ENCODE results near the gene CGB8. TPM values are rescaled to one million over a fixed set of nuclear protein-coding genes. Genes with fewer than 3 reads are reported as not detected.
A peak's percentile ranks its signal among the peaks of the same experiment; 100 is the strongest.

Gene CGB8
- total RNA-seq, 4 donors from 2014 or later, result not detected

- Histone ChIP-seq H3K27ac (no peak overlapping the region), H3K27me3 (no peaks in the 10 kb centered on the region), H3K9me3 (no peaks in the 10 kb centered on the region), H3K4me1 (peaks cover 0 to 7% of the 10 kb centered on the region in 2 donors), H3K36me3 (no peaks in the 10 kb centered on the region), H3K4me3 (peak overlapping the region; percentile 30 to 31)
- peak in 1 of 2 donors; percentile 41 for DNase-seq
- intact Hi-C loops (cut with DNase I; ENCODE audit: low total_unique reads), result no loop called here
- TF ChIP-seq, protein P1, sequence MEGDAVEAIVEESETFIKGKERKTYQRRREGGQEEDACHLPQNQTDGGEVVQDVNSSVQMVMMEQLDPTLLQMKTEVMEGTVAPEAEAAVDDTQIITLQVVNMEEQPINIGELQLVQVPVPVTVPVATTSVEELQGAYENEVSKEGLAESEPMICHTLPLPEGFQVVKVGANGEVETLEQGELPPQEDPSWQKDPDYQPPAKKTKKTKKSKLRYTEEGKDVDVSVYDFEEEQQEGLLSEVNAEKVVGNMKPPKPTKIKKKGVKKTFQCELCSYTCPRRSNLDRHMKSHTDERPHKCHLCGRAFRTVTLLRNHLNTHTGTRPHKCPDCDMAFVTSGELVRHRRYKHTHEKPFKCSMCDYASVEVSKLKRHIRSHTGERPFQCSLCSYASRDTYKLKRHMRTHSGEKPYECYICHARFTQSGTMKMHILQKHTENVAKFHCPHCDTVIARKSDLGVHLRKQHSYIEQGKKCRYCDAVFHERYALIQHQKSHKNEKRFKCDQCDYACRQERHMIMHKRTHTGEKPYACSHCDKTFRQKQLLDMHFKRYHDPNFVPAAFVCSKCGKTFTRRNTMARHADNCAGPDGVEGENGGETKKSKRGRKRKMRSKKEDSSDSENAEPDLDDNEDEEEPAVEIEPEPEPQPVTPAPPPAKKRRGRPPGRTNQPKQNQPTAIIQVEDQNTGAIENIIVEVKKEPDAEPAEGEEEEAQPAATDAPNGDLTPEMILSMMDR (IDR thresholded peaks at IDR 0.05), result peak in 2 of 4 experiments; percentile 37 to 38
- no peak for TF ChIP-seq POLR2A (IDR thresholded peaks at IDR 0.05)
These were observed 31.1 kb downstream of the CGB8 start for GRCh38 chr19:49017666-49018351.

DNA sequence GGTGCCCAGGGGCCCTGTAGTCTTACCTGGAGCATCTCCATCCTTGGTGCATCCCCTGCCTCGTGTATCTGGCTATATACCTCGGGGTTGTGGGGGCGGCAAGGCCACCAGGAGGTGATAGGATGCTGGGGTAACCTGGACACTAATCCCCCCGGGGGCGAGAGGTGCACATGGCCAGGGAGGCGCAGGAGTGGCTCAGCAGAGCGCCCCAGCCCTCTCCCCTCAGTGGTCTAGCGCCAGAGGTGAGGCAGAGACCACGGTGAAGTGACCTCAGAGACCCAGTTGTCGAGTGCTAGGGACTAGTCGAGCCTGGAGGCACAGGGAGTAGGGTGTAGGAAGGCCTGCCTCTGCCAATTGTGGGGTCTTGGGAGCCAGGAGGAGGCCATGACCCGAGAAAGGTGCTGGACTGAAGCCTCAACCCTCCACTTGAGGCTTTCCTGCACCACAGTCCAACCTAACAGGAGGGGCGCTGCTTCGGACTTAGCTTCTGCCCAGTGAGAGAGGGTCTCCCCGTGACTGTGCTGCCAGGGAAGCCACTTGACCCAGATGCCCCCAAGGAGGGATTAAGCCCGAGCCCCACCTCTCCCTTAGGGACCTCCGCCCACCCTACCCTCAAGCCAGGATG lies 31.8 kb downstream of the CGB8 start, which contains the start of gene LHB:
TSS of gene LHB (minus strand) at position 51 of the 625 bp plus-strand sequence. CDS start at position 41, 10 bp downstream.
- TF ChIP-seq POLR2A (IDR thresholded peaks at IDR 0.05), result no peak
- TF ChIP-seq, protein P1 (IDR thresholded peaks at IDR 0.05), result no peak
- H3K27ac ChIP-seq, result no peak within 1 kb of the TSS
- peaks cover 0 to 7% of the 10 kb centered on the region in 2 donors for H3K4me1 ChIP-seq
- no peaks in the 10 kb centered on the region for H3K36me3 ChIP-seq
- DNase-seq, result no peak
- H3K9me3 ChIP-seq, result no peaks in the 10 kb centered on the region
- intact Hi-C loops (cut with DNase I; ENCODE audit: low total_unique reads), result no loop called here
- H3K4me3 ChIP-seq, result peak within 1 kb of the TSS; percentile 30 to 31
- no peaks in the 10 kb centered on the region for H3K27me3 ChIP-seq

- H3K36me3 ChIP-seq, result no peaks in the 10 kb centered on the region
These were observed 32.7 kb downstream of the CGB8 start for GRCh38 chr19:49016067-49016839.

GRCh38 chr19:49014870-49015255 lies 34.0 kb downstream of the CGB8 start:
- intact Hi-C loops (cut with DNase I; ENCODE audit: low total_unique reads), result no loop called here
- Histone ChIP-seq H3K4me1 (peaks cover 0 to 7% of the 10 kb centered on the region in 2 donors), H3K9me3 (no peaks in the 10 kb centered on the region)

More at GRCh38 chr19:49016067-49016839, 32.7 kb downstream of the CGB8 start:
- no peaks in the 10 kb centered on the region for H3K9me3 ChIP-seq
- intact Hi-C loops (cut with DNase I; ENCODE audit: low total_unique reads), result no loop called here
- no peak for DNase-seq
- H3K4me1 ChIP-seq, result peaks cover 0 to 7% of the 10 kb centered on the region in 2 donors
- H3K27me3 ChIP-seq, result no peaks in the 10 kb centered on the region
- TF ChIP-seq, protein P1 (IDR thresholded peaks at IDR 0.05), result no peak
- no peak for TF ChIP-seq POLR2A (IDR thresholded peaks at IDR 0.05)
- H3K4me3 ChIP-seq, result no peak overlapping the region
- no peak overlapping the region for H3K27ac ChIP-seq

More at GRCh38 chr19:49014870-49015255, 34.0 kb downstream of the CGB8 start:
- Histone ChIP-seq H3K27me3 (no peaks in the 10 kb centered on the region), H3K27ac (no peak overlapping the region), H3K4me3 (no peak overlapping the region), H3K36me3 (no peaks in the 10 kb centered on the region)
- no peak for TF ChIP-seq POLR2A (IDR thresholded peaks at IDR 0.05)
- TF ChIP-seq, protein P1 (IDR thresholded peaks at IDR 0.05), result no peak
- no peak for DNase-seq
